IMR-90 (cell line): ENCODE results near the gene SIDT1. TPM values are rescaled to one million over a fixed set of nuclear protein-coding genes. Genes with fewer than 3 reads are reported as not detected.

ENCODE experiments used
- ATAC-seq: fragments of 200-7000 bp; cut with Tn5 transposase; 2 replicates; pipeline ENCODE4 v1.9.1; 2020; ENCODE audit warnings: low read depth, mild to moderate bottlenecking, moderate library complexity
- BruUV-seq: library from RNA; stranded (reverse); fragments of 400-500 nt; replicated peaks from 2 replicates; lab custom pipeline; 2021; lab: Mats Ljungman, UMichigan
- CTCF ChIA-PET: fragments of 300-600 bp; formaldehyde crosslinking; extraction: SDS; loops from one replicate; lab custom pipeline; 2021; ENCODE audit warnings: antibody characterized with exemption; lab: Yijun Ruan, JAX
- POLR2A ChIA-PET: fragments of 300-600 bp; sonication (Branson Sonifier 250); formaldehyde crosslinking; loops from one replicate; lab custom pipeline; 2022; ENCODE audit warnings: antibody characterized with exemption; ENCODE audit not compliant: unreplicated experiment; lab: Charles Lee
- DNase-seq: peaks from one replicate; pipeline ENCODE4 v3.0.0; 2013
- H2AFZ ChIP-seq: replicated peaks from 2 replicates; pipeline ENCODE3; 2013; ENCODE audit warnings: low read length, mild to moderate bottlenecking; ENCODE audit not compliant: poor library complexity
- H2AK5ac ChIP-seq: 2 replicates; pipeline ENCODE4 v1.6.1; 2013; ENCODE audit warnings: low read depth, low read length, inconsistent platforms
- H2AK9ac ChIP-seq: replicated peaks from 2 replicates; pipeline ENCODE3; 2013; ENCODE audit warnings: mild to moderate bottlenecking, low read depth, low read length, moderate library complexity; ENCODE audit not compliant: poor library complexity
- H2BK120ac ChIP-seq: 2 replicates; pipeline ENCODE4 v1.6.1; 2013; ENCODE audit warnings: low read depth, low read length, inconsistent platforms
- H2BK15ac ChIP-seq: 3 replicates; pipeline ENCODE4 v1.6.1; 2013; ENCODE audit warnings: low read depth, low read length, inconsistent platforms
- H2BK20ac ChIP-seq: 2 replicates; pipeline ENCODE4 v1.6.1; 2013; ENCODE audit warnings: low read depth, mild to moderate bottlenecking, inconsistent platforms, low read length, moderate library complexity
- H2BK5ac ChIP-seq: 2 replicates; pipeline ENCODE4 v1.6.1; 2013; ENCODE audit warnings: mild to moderate bottlenecking, low read depth, low read length, inconsistent platforms; ENCODE audit not compliant: poor library complexity, severe bottlenecking
- H3K14ac ChIP-seq: replicated peaks from 2 replicates; pipeline ENCODE4 v1.6.1; 2013; ENCODE audit warnings: low read depth, low read length, inconsistent platforms
- H3K18ac ChIP-seq: 2 replicates; pipeline ENCODE4 v1.6.1; 2013; ENCODE audit warnings: low read depth, low read length, control low read depth
- H3K23ac ChIP-seq: 2 replicates; pipeline ENCODE4 v1.6.1; 2013; ENCODE audit warnings: low read depth, low read length, inconsistent platforms
- H3K27ac ChIP-seq: 2 replicates; pipeline ENCODE4 v1.5.1; 2013; ENCODE audit warnings: mild to moderate bottlenecking, control low read depth, low read length; ENCODE audit not compliant: insufficient read depth
- H3K27me3 ChIP-seq: 2 replicates; pipeline ENCODE4 v1.6.1; 2013; ENCODE audit warnings: low read length; ENCODE audit not compliant: control insufficient read depth, insufficient read depth
- H3K36me3 ChIP-seq: 2 replicates; pipeline ENCODE4 v1.6.1; 2013; ENCODE audit warnings: low read length, mixed read lengths; ENCODE audit not compliant: control insufficient read depth, insufficient read depth
- H3K4ac ChIP-seq: 2 replicates; pipeline ENCODE4 v1.6.1; 2013; ENCODE audit warnings: low read depth, low read length, inconsistent platforms
- H3K4me1 ChIP-seq: 2 replicates; pipeline ENCODE4 v1.6.1; 2013; ENCODE audit warnings: low read length, mixed read lengths; ENCODE audit not compliant: control insufficient read depth, insufficient read depth
- H3K4me2 ChIP-seq: 2 replicates; pipeline ENCODE4 v1.6.1; 2013; ENCODE audit warnings: low read depth, mild to moderate bottlenecking, control low read depth, low read length, moderate library complexity
- H3K4me3 ChIP-seq: 2 replicates; pipeline ENCODE4 v1.5.1; 2013; ENCODE audit warnings: low read depth, mild to moderate bottlenecking, control low read depth, low read length, moderate library complexity; ENCODE audit not compliant: insufficient read depth
- H3K56ac ChIP-seq: 2 replicates; pipeline ENCODE4 v1.6.1; 2013; ENCODE audit warnings: low read length, inconsistent platforms; ENCODE audit not compliant: insufficient read depth; ENCODE audit errors: extremely low read depth
- H3K79me1 ChIP-seq, 2 experiments: 2 replicates each; pipeline ENCODE4 v1.6.1; 2013; ENCODE audit warnings: low read length in 2 of 2, inconsistent platforms in 1 of 2, low read depth in 1 of 2
- H3K9ac ChIP-seq: 2 replicates; pipeline ENCODE4 v1.6.1; 2013; ENCODE audit warnings: low read depth, low read length, control low read depth
- H3K9me1 ChIP-seq: 2 replicates; pipeline ENCODE4 v1.6.1; 2013; ENCODE audit warnings: low read length, inconsistent platforms; ENCODE audit not compliant: insufficient read depth
- H3K9me3 ChIP-seq: 2 replicates; pipeline ENCODE4 v1.6.1; 2013; ENCODE audit warnings: low read length; ENCODE audit not compliant: control insufficient read depth, insufficient read depth
- H4K20me1 ChIP-seq: 2 replicates; pipeline ENCODE4 v1.6.1; 2013; ENCODE audit warnings: low read length, inconsistent platforms; ENCODE audit not compliant: insufficient read depth
- H4K5ac ChIP-seq: 2 replicates; pipeline ENCODE4 v1.6.1; 2013; ENCODE audit warnings: mild to moderate bottlenecking, low read depth, low read length, control low read depth
- H4K8ac ChIP-seq, 2 experiments: 2 replicates each; pipeline ENCODE4 v1.6.1; 2013; ENCODE audit warnings: low read depth in 2 of 2, low read length in 2 of 2, control low read depth in 1 of 2, inconsistent platforms in 1 of 2
- H4K91ac ChIP-seq: 2 replicates; pipeline ENCODE4 v1.6.1; 2013; ENCODE audit warnings: low read depth, low read length, inconsistent platforms; ENCODE audit not compliant: insufficient read depth
- BHLHE40 ChIP-seq: fragments of 150-350 bp; IDR thresholded peaks from 2 replicates; pipeline ENCODE4 v1.6.1; 2016; ENCODE audit warnings: mild to moderate bottlenecking, low read depth, low read length
- CEBPB ChIP-seq: IDR thresholded peaks from 2 replicates; pipeline ENCODE4 v1.6.1; 2012; ENCODE audit warnings: low read depth, low read length, improper control_type of control experiment
- CHD1 ChIP-seq: IDR thresholded peaks from 2 replicates; pipeline ENCODE4 v1.6.1; 2012; ENCODE audit warnings: low read depth, low read length, improper control_type of control experiment
- ELK1 ChIP-seq: fragments of 150-350 bp; IDR thresholded peaks from 2 replicates; pipeline ENCODE4 v1.6.1; 2016; ENCODE audit warnings: low read depth, mild to moderate bottlenecking, low read length, moderate library complexity, borderline replicate concordance
- FOS ChIP-seq: fragments of 150-350 bp; IDR thresholded peaks from 2 replicates; pipeline ENCODE4 v1.6.1; 2016; ENCODE audit warnings: low read depth, low read length
- MAFK ChIP-seq: IDR thresholded peaks from 2 replicates; pipeline ENCODE4 v1.6.1; 2012; ENCODE audit warnings: low read depth, low read length, improper control_type of control experiment
- MAZ ChIP-seq: IDR thresholded peaks from 2 replicates; pipeline ENCODE4 v1.6.1; 2012; ENCODE audit warnings: low read depth, mild to moderate bottlenecking, low read length, improper control_type of control experiment, moderate library complexity, borderline replicate concordance
- MXI1 ChIP-seq: IDR thresholded peaks from 2 replicates; pipeline ENCODE4 v1.6.1; 2012; ENCODE audit warnings: low read depth, mild to moderate bottlenecking, low read length, moderate library complexity, borderline replicate concordance
- NFE2L2 ChIP-seq: fragments of 150-350 bp; IDR thresholded peaks from 2 replicates; pipeline ENCODE4 v1.6.1; 2016; ENCODE audit warnings: low read depth, mild to moderate bottlenecking, low read length
- POLR2A ChIP-seq: IDR thresholded peaks from 2 replicates; pipeline ENCODE4 v1.6.1; 2012; ENCODE audit warnings: mild to moderate bottlenecking, low read depth, low read length
- RAD21 ChIP-seq: IDR thresholded peaks from 2 replicates; pipeline ENCODE4 v1.6.1; 2012; ENCODE audit warnings: low read length, improper control_type of control experiment
- RCOR1 ChIP-seq: IDR thresholded peaks from 2 replicates; pipeline ENCODE4 v1.6.1; 2012; ENCODE audit warnings: mild to moderate bottlenecking, low read length, improper control_type of control experiment; ENCODE audit not compliant: insufficient replicate concordance
- RFX5 ChIP-seq: IDR thresholded peaks from 2 replicates; pipeline ENCODE4 v1.8.0; 2012; ENCODE audit warnings: low read depth, mild to moderate bottlenecking, low read length, moderate library complexity
- SMC3 ChIP-seq: fragments of 150-350 bp; IDR thresholded peaks from 2 replicates; pipeline ENCODE4 v1.6.1; 2016; ENCODE audit warnings: low read depth, mild to moderate bottlenecking, antibody characterized with exemption, low read length, moderate library complexity
- WGBS, 2 experiments: methylation state at CpG; one replicate each; pipeline versions ENCODE4 v1.1.5 to v1.1.7; 2013; ENCODE audit warnings: missing lambda C conversion rate in 2 of 2; ENCODE audit not compliant: insufficient read length in 1 of 2; ENCODE audit errors: extremely low coverage in 2 of 2; 5-methylcytosine and 5-hydroxymethylcytosine counted together
- dilution Hi-C: fragments of 300-500 bp; cut with HindIII; formaldehyde crosslinking; loops from one replicate; pipeline ENCODE4 v1.14.3; 2018; ENCODE audit warnings: low sequenced_read_pairs; ENCODE audit not compliant: unreplicated experiment
- in situ Hi-C: fragments of 300-500 bp; cut with MboI; formaldehyde crosslinking; loops from 3 replicates; pipeline ENCODE4 v1.14.3; 2019; ENCODE audit warnings: low sequenced_read_pairs, inconsistent platforms, mixed read lengths
- intact Hi-C: fragments of 100-400 bp; cut with micrococcal nuclease; formaldehyde crosslinking; loops from 2 replicates; pipeline ENCODE4 v1.10.0; 2022
- polyA plus RNA-seq, 3 experiments: library from polyadenylated mRNA; depleted of rRNA; stranded (reverse); fragments of >200 nt; gene quantifications; 2 replicates each; pipeline ENCODE4 v1.2.3, GENCODE V29; 2012; ENCODE audit warnings: low replicate concordance in 1 of 3
- total RNA-seq: library from RNA; depleted of rRNA; stranded (reverse); fragments of >200 nt; gene quantifications from 2 replicates; pipeline ENCODE4 v1.2.3, GENCODE V29; 2012
- TF ChIP-seq, protein P1 (sequence below): conservative IDR thresholded peaks from 2 replicates; pipeline ENCODE4 v1.5.1; 2012; ENCODE audit warnings: mild to moderate bottlenecking, low read depth, low read length, improper control_type of control experiment
- TF ChIP-seq, protein P2 (sequence below): fragments of 150-350 bp; IDR thresholded peaks from 2 replicates; pipeline ENCODE4 v1.6.1; 2017; ENCODE audit warnings: mild to moderate bottlenecking, antibody characterized with exemption, low read length, low read depth

SIDT1 gene
- total and polyA plus RNA-seq, 2 of the 4 experiments (the other 2 are of a cell fraction), result not detected

- no peaks in the 10 kb centered on the region for H3K9me1 ChIP-seq
Observed at GRCh38 chr3:113676261-113676660, 143.9 kb downstream of the SIDT1 start.

More at GRCh38 chr3:113676261-113676660, 143.9 kb downstream of the SIDT1 start:
- Histone ChIP-seq H2AK9ac (no peak overlapping the region), H4K91ac (no peak overlapping the region), H3K27me3 (no peaks in the 10 kb centered on the region), H3K4me3 (no peak overlapping the region), H2BK20ac (no peak overlapping the region), H3K79me1 (peaks cover 0 to 16% of the 10 kb centered on the region in 2 experiments; a peak in 2 of 4 replicates), H3K9ac (no peak overlapping the region), H3K36me3 (peaks cover 8% of the 10 kb centered on the region), H4K8ac (no peak overlapping the region), H3K4me2 (no peak overlapping the region), H2BK120ac (no peak overlapping the region), H3K56ac (no peak overlapping the region), H2AFZ (no peak overlapping the region), H3K4ac (no peak overlapping the region), H4K20me1 (no peaks in the 10 kb centered on the region), H3K9me3 (no peaks in the 10 kb centered on the region), H3K18ac (no peak overlapping the region), H2BK15ac (no peak overlapping the region), H3K27ac (no peak overlapping the region), H2AK5ac (no peak overlapping the region), H3K4me1 (no peaks in the 10 kb centered on the region), H4K5ac (no peak overlapping the region), H2BK5ac (no peak overlapping the region), H3K23ac (no peak overlapping the region), H3K14ac (no peak overlapping the region)
- ChIA-PET POLR2A (no interaction called here), CTCF (no interaction called here)
- intact Hi-C loops (no loop called here), dilution Hi-C loops (no loop called here), in situ Hi-C loops (no loop called here)
- BruUV-seq, result no TSS peak
- no peak for ATAC-seq
- no peak for DNase-seq
- TF ChIP-seq MAZ (no peak), NFE2L2 (no peak), ELK1 (no peak), MAFK (no peak), RAD21 (no peak), POLR2A (no peak), MXI1 (no peak), RCOR1 (no peak), RFX5 (no peak), CEBPB (no peak), SMC3 (no peak), CHD1 (no peak), BHLHE40 (no peak), FOS (no peak)
- TF ChIP-seq, protein P1, sequence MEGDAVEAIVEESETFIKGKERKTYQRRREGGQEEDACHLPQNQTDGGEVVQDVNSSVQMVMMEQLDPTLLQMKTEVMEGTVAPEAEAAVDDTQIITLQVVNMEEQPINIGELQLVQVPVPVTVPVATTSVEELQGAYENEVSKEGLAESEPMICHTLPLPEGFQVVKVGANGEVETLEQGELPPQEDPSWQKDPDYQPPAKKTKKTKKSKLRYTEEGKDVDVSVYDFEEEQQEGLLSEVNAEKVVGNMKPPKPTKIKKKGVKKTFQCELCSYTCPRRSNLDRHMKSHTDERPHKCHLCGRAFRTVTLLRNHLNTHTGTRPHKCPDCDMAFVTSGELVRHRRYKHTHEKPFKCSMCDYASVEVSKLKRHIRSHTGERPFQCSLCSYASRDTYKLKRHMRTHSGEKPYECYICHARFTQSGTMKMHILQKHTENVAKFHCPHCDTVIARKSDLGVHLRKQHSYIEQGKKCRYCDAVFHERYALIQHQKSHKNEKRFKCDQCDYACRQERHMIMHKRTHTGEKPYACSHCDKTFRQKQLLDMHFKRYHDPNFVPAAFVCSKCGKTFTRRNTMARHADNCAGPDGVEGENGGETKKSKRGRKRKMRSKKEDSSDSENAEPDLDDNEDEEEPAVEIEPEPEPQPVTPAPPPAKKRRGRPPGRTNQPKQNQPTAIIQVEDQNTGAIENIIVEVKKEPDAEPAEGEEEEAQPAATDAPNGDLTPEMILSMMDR, result no peak
- TF ChIP-seq, protein P2, sequence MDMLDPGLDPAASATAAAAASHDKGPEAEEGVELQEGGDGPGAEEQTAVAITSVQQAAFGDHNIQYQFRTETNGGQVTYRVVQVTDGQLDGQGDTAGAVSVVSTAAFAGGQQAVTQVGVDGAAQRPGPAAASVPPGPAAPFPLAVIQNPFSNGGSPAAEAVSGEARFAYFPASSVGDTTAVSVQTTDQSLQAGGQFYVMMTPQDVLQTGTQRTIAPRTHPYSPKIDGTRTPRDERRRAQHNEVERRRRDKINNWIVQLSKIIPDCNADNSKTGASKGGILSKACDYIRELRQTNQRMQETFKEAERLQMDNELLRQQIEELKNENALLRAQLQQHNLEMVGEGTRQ, result no peak
- WGBS, 2 experiments, result no CpG with 5 or more reads among the region's 3 CpGs
